ENCODE data around the gene HIGD1A.

GRCh38 chr3:42780398-42780797 is 23.9 kb downstream of the HIGD1A start:
- TF ChIP-seq RFX5 (IDR thresholded peaks at IDR 0.05; ENCODE audit: low read depth, low read length) (no peak), CTCF (IDR thresholded peaks at IDR 0.05 in 2 of 3, conservative IDR thresholded peaks at IDR 0.05 in 1 of 3; ENCODE audit: control insufficient read depth in 2 of 3, extremely low read depth in 1 of 3, insufficient read depth in 1 of 3, low read depth in 3 of 3, low read length in 3 of 3) (no peak), POLR2AphosphoS2 (IDR thresholded peaks at IDR 0.05; ENCODE audit: low read depth, low read length) (no peak)
- TF ChIP-seq, protein P1, sequence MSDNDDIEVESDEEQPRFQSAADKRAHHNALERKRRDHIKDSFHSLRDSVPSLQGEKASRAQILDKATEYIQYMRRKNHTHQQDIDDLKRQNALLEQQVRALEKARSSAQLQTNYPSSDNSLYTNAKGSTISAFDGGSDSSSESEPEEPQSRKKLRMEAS (IDR thresholded peaks at IDR 0.05; ENCODE audit: low read depth, low read length), result no peak
- TF ChIP-seq, protein P2, sequence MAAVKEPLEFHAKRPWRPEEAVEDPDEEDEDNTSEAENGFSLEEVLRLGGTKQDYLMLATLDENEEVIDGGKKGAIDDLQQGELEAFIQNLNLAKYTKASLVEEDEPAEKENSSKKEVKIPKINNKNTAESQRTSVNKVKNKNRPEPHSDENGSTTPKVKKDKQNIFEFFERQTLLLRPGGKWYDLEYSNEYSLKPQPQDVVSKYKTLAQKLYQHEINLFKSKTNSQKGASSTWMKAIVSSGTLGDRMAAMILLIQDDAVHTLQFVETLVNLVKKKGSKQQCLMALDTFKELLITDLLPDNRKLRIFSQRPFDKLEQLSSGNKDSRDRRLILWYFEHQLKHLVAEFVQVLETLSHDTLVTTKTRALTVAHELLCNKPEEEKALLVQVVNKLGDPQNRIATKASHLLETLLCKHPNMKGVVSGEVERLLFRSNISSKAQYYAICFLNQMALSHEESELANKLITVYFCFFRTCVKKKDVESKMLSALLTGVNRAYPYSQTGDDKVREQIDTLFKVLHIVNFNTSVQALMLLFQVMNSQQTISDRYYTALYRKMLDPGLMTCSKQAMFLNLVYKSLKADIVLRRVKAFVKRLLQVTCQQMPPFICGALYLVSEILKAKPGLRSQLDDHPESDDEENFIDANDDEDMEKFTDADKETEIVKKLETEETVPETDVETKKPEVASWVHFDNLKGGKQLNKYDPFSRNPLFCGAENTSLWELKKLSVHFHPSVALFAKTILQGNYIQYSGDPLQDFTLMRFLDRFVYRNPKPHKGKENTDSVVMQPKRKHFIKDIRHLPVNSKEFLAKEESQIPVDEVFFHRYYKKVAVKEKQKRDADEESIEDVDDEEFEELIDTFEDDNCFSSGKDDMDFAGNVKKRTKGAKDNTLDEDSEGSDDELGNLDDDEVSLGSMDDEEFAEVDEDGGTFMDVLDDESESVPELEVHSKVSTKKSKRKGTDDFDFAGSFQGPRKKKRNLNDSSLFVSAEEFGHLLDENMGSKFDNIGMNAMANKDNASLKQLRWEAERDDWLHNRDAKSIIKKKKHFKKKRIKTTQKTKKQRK (IDR thresholded peaks at IDR 0.05; ENCODE audit: low read depth, low read length), result no peak

All from GM12878 (cell line).